Thoracic aorta (tissue), 2 donors: ENCODE results near the gene PPP1R8. TPM values are rescaled to one million over a fixed set of nuclear protein-coding genes. Genes with fewer than 3 reads are reported as not detected.

Experiments used
- ATAC-seq: fragments of 150-250 bp; one replicate; pipeline ENCODE4 v1.8.0; 2017; ENCODE audit warnings: low read depth; ENCODE audit not compliant: insufficient number of reproducible peaks, low FRiP score
- DNase-seq: peaks from one replicate; pipeline ENCODE4 v3.0.0-alpha.2; 2020; ENCODE audit warnings: low spot score
- H3K27ac ChIP-seq, 2 donors: fragments of 200-600 bp; sonication (generic); 1 replicate in 1 of 2; 2 replicates in 1 of 2; pipeline ENCODE4 v1.5.1; 2016; ENCODE audit warnings: mild to moderate bottlenecking in 2 of 2, moderate library complexity in 2 of 2
- H3K27me3 ChIP-seq: fragments of 200-600 bp; sonication (generic); replicated peaks from 2 replicates; pipeline ENCODE4 v1.6.0; 2016; ENCODE audit warnings: mild to moderate bottlenecking; ENCODE audit not compliant: insufficient read depth
- H3K36me3 ChIP-seq: fragments of 200-600 bp; sonication (generic); one replicate; pipeline ENCODE4 v1.5.1; 2016
- H3K4me1 ChIP-seq, 2 donors: fragments of 200-600 bp; sonication (generic); 1 replicate in 1 of 2; 2 replicates in 1 of 2; pipeline versions ENCODE4 v1.5.1 to v1.6.0; 2016; ENCODE audit warnings: low read depth in 2 of 2, mild to moderate bottlenecking in 1 of 2; ENCODE audit not compliant: control insufficient read depth in 1 of 2
- H3K4me3 ChIP-seq: fragments of 200-600 bp; sonication (generic); 2 replicates; pipeline ENCODE4 v1.5.1; 2016; ENCODE audit warnings: mild to moderate bottlenecking
- H3K9me3 ChIP-seq: fragments of 200-600 bp; sonication (generic); 2 replicates; pipeline ENCODE4 v1.5.1; 2016
- total RNA-seq, 2 donors: library from RNA; depleted of rRNA; stranded (reverse); fragments of >200 nt; gene quantifications; one replicate each; pipeline versions ENCODE4 v1.1.0 to v1.2.3, GENCODE V29; 2016
- TF ChIP-seq, protein P1 (sequence below): fragments of 200-600 bp; sonication (generic); IDR thresholded peaks from one replicate; pipeline ENCODE4 v1.5.1; 2019; ENCODE audit warnings: antibody characterized with exemption

The PPP1R8 gene
- total RNA-seq, 2 donors from 2014 or later, result 37.2 to 40.8 TPM

DNA sequence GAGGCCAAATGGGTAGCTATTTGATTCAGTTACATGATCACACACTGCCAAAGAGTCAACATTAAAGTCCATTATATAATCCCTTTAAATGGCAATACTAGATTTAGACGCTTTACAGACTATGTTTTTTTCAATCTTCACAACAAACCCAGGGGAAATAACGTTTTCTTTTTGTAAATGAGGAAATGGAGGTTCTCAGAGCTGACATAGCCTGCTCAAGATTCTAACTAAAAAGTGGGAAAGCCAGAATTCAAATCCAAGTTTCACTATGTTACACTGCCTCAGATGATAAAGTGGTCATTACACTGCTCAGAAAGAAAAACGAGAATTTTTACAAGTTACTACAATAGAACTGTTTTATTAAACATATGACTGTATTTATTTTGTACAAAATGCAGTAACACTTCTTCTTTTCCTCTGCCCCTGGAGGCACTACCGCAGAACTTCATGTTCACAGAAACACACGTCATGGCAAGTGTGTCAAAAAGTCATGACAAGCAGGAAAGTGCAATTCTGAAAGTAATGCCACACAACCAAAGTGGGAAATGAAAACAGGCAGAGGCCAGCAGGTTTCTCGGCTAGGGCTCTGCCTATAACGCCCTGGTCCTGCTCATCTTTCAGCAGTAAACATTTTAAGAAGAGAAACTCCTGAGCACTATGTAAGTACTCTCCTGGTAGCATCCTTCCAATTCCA lies 60.8 kb downstream of the PPP1R8 start:
- Histone ChIP-seq H3K4me3 (no peak overlapping the region), H3K4me1 (no peaks in the 10 kb centered on the region), H3K27me3 (no peaks in the 10 kb centered on the region), H3K36me3 (peaks cover 22% of the 10 kb centered on the region), H3K9me3 (no peaks in the 10 kb centered on the region), H3K27ac (peak overlapping the region; percentile 15 to 20)
- no peak for ATAC-seq
- no peak for DNase-seq
- TF ChIP-seq, protein P1, sequence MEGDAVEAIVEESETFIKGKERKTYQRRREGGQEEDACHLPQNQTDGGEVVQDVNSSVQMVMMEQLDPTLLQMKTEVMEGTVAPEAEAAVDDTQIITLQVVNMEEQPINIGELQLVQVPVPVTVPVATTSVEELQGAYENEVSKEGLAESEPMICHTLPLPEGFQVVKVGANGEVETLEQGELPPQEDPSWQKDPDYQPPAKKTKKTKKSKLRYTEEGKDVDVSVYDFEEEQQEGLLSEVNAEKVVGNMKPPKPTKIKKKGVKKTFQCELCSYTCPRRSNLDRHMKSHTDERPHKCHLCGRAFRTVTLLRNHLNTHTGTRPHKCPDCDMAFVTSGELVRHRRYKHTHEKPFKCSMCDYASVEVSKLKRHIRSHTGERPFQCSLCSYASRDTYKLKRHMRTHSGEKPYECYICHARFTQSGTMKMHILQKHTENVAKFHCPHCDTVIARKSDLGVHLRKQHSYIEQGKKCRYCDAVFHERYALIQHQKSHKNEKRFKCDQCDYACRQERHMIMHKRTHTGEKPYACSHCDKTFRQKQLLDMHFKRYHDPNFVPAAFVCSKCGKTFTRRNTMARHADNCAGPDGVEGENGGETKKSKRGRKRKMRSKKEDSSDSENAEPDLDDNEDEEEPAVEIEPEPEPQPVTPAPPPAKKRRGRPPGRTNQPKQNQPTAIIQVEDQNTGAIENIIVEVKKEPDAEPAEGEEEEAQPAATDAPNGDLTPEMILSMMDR, result no peak

DNA sequence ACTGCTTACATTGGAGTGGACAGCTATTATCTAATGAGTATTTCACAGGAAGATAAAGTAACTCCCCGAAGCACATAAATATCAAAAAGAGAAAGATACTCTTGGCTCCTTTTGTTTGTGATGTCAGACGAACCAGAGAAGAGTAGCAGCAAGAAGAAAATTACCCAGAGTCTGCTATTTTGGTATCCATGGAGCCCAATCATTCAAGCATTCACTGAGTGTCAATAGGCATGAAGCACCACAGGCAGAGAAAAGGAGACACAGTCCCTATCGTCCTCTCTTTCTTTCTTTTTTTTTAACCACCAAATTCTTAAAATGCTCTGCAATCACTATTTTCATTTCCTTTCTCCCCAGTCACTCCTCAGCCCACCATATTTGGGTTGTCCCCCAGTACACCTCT lies 63.9 kb downstream of the PPP1R8 start:
- TF ChIP-seq, protein P1, result no peak
- Histone ChIP-seq H3K36me3 (peaks cover 21% of the 10 kb centered on the region), H3K4me1 (no peaks in the 10 kb centered on the region), H3K4me3 (no peak overlapping the region), H3K27me3 (no peaks in the 10 kb centered on the region), H3K27ac (no peak overlapping the region), H3K9me3 (no peaks in the 10 kb centered on the region)
- no peak for DNase-seq
- ATAC-seq, result no peak

Other genes starting within 250 kb of the PPP1R8 start
- gene AHDC1, start 226.6 kb upstream of the PPP1R8 start, total RNA-seq, result 10 to 100 TPM; 38.3 to 55.4 TPM
- gene FGR, start 195.6 kb upstream of the PPP1R8 start, total RNA-seq, result 10 to 100 TPM; 17.0 to 21.5 TPM
- gene IFI6, start 158.6 kb upstream of the PPP1R8 start, total RNA-seq, result 100 to 1,000 TPM in 1 of 2 donors, 10 to 100 TPM in 1; 96.9 to 188 TPM
- gene FAM76A, start 104.8 kb upstream of the PPP1R8 start, total RNA-seq, result 10 to 100 TPM; 18.0 to 19.0 TPM
- 10 to 100 TPM; 91.5 to 95.9 TPM for gene STX12, start 57.6 kb upstream of the PPP1R8 start, total RNA-seq
- gene THEMIS2, start 41.8 kb downstream of the PPP1R8 start, total RNA-seq, result 100 to 1,000 TPM in 1 of 2 donors, 10 to 100 TPM in 1; 46.2 to 119 TPM
- gene RPA2, start 83.8 kb downstream of the PPP1R8 start, total RNA-seq, result 10 to 100 TPM; 11.0 to 22.2 TPM
- gene SMPDL3B, start 104.2 kb downstream of the PPP1R8 start, total RNA-seq, result not detected
- gene XKR8, start 129.2 kb downstream of the PPP1R8 start, total RNA-seq, result 10 to 100 TPM in 1 of 2 donors, 1 to 10 TPM in 1; 6.8 to 11.8 TPM